Kidney epithelial cell (primary cell): ENCODE results near the gene PIEZO2. TPM values are rescaled to one million over a fixed set of nuclear protein-coding genes. Genes with fewer than 3 reads are reported as not detected.
"Not testable (repeated sequence)": the region's sequence is repeated elsewhere in the genome, so short reads cannot be mapped to it uniquely, and the experiment has no call there.

ENCODE experiments used
- DNase-seq: peaks from one replicate; pipeline ENCODE4 v3.0.0-alpha.2; 2010; ENCODE audit warnings: low read depth
- H3K27me3 ChIP-seq: 2 replicates; pipeline ENCODE4 v1.6.0; 2011; ENCODE audit warnings: low read length; ENCODE audit not compliant: control insufficient read depth, insufficient read depth
- H3K36me3 ChIP-seq: 2 replicates; pipeline ENCODE4 v1.5.1; 2011; ENCODE audit warnings: low read length; ENCODE audit not compliant: control insufficient read depth, insufficient read depth
- H3K4me3 ChIP-seq: 2 replicates; pipeline ENCODE4 v1.5.1; 2011; ENCODE audit warnings: low read depth, mild to moderate bottlenecking, control low read depth, low read length
- CTCF ChIP-seq: IDR thresholded peaks from 2 replicates; pipeline ENCODE4 v1.5.1; 2011; ENCODE audit warnings: mild to moderate bottlenecking, moderate library complexity, low read length, control low read depth, inconsistent platforms; ENCODE audit not compliant: insufficient read depth, poor library complexity, severe bottlenecking
- total RNA-seq: library from RNA; depleted of rRNA; stranded (reverse); fragments of >200 nt; gene quantifications from 2 replicates; pipeline ENCODE4 v1.2.3, GENCODE V29; 2015

Gene PIEZO2
- total RNA-seq, 1 donor from 2014 or later, result 1.8 TPM

DNA sequence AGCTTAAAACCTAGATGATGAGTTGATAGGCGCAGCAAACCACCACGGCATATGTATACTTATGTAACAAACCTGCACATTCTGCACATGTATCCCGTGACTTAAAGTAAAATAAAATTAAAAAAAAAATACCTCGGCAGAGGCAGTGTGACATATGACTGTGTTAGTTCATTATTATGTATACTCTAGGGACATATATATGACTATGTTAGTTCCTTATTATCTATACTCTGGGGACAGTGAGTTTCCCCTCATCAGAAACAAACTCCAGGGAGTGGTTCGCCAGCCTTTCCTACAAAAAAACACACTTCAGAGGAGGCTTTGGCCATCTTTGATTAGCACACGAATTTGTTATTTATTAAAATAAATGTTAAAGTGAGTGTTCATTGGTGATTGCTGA is 209.5 kb downstream of the PIEZO2 start:
- Histone ChIP-seq H3K27me3 (no peaks in the 10 kb centered on the region), H3K4me3 (no peak overlapping the region), H3K36me3 (no peaks in the 10 kb centered on the region)
- DNase-seq, result no peak
- TF ChIP-seq CTCF, result no peak

- TF ChIP-seq CTCF, result no peak
- Histone ChIP-seq H3K36me3 (no peaks in the 10 kb centered on the region), H3K27me3 (no peaks in the 10 kb centered on the region), H3K4me3 (no peak overlapping the region)
- DNase-seq, result no peak
Measured at GRCh38 chr18:10937743-10938640, 211.4 kb downstream of the PIEZO2 start.

- Histone ChIP-seq H3K27me3 (no peaks in the 10 kb centered on the region), H3K4me3 (no peak overlapping the region), H3K36me3 (no peaks in the 10 kb centered on the region)
- no peak for DNase-seq
- no peak for TF ChIP-seq CTCF
Measured at GRCh38 chr18:10936176-10937053, 213.0 kb downstream of the PIEZO2 start.

- no peaks in the 10 kb centered on the region for H3K36me3 ChIP-seq
- no peak for TF ChIP-seq CTCF
- no peaks in the 10 kb centered on the region for H3K27me3 ChIP-seq
- no peak for DNase-seq
- H3K4me3 ChIP-seq, result no peak overlapping the region
Measured at GRCh38 chr18:10935588-10935987, 213.8 kb downstream of the PIEZO2 start.

GRCh38 chr18:10933648-10934047 is 215.7 kb downstream of the PIEZO2 start:
- DNase-seq, H3K4me3 ChIP-seq, H3K36me3 ChIP-seq, H3K27me3 ChIP-seq: not testable (repeated sequence)

- DNase-seq, result no peak
- Histone ChIP-seq H3K36me3 (no peaks in the 10 kb centered on the region), H3K27me3 (no peaks in the 10 kb centered on the region), H3K4me3 (no peak overlapping the region)
- no peak for TF ChIP-seq CTCF
Measured at GRCh38 chr18:10930076-10930475, 219.3 kb downstream of the PIEZO2 start.
